GM12878 (cell line): ENCODE results near the gene TPO.

Experiments
- CTCF ChIP-seq, 3 experiments: IDR thresholded peaks in 2 of 3; conservative IDR thresholded peaks in 1 of 3; 2 replicates each; pipeline ENCODE4 v1.5.1; 2011; ENCODE audit warnings: low read depth in 3 of 3, low read length in 3 of 3, mild to moderate bottlenecking in 3 of 3, control low read depth in 2 of 3, moderate library complexity in 2 of 3, inconsistent platforms in 1 of 3, mixed read lengths in 1 of 3; ENCODE audit not compliant: control insufficient read depth in 2 of 3, insufficient read depth in 1 of 3; ENCODE audit errors: extremely low read depth in 1 of 3
- FOXK2 ChIP-seq: fragments of 450-650 bp; IDR thresholded peaks from 2 replicates; pipeline ENCODE4 v1.6.1; 2017; ENCODE audit warnings: mild to moderate bottlenecking, moderate library complexity
- HDAC2 ChIP-seq: fragments of 200-600 bp; sonication (generic); IDR thresholded peaks from 2 replicates; pipeline ENCODE4 v1.6.1; 2017
- MXI1 ChIP-seq: fragments of 150-350 bp; IDR thresholded peaks from 2 replicates; pipeline ENCODE4 v1.6.1; 2011; ENCODE audit warnings: low read depth, mild to moderate bottlenecking, inconsistent platforms, low read length, improper control_type of control experiment
- POLR2A ChIP-seq: IDR thresholded peaks from 2 replicates; pipeline ENCODE4 v1.6.1; 2011; ENCODE audit warnings: low read depth, mild to moderate bottlenecking, low read length
- RFX5 ChIP-seq: IDR thresholded peaks from 2 replicates; pipeline ENCODE4 v1.6.1; 2011; ENCODE audit warnings: low read depth, low read length, improper control_type of control experiment

DNA sequence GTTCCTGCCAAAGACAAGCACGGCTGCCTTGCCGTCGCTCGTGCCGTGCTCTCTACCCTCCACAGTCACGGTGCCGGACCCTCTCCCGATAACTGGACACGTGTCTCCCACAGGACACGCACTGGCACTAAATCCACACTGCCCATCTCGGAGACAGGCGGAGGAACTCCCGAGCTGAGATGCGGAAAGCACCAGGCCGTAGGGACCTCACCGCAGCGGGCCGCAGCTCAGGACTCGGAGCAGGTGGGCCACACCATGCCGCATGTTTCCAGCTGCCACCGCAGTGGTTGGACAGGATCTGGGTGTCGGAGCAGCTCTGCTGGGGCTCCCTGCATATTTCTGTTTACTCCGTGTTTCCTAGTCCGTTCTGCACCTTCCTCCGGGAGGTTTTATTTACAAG is 127.2 kb downstream of the TPO start:
- no peak for TF ChIP-seq MXI1
- no peak for TF ChIP-seq CTCF (IDR thresholded peaks at IDR 0.05 in 2 of 3, conservative IDR thresholded peaks at IDR 0.05 in 1 of 3; ENCODE audit: control insufficient read depth in 2 of 3, extremely low read depth in 1 of 3, insufficient read depth in 1 of 3, low read depth in 3 of 3, low read length in 3 of 3)
- TF ChIP-seq RFX5 = no peak
- TF ChIP-seq POLR2A = no peak
- TF ChIP-seq HDAC2 = no peak
- TF ChIP-seq FOXK2 = no peak
